ENCODE data around the gene PIWIL4. TPM values are rescaled to one million over a fixed set of nuclear protein-coding genes. Genes with fewer than 3 reads are reported as not detected.

Gene PIWIL4
- total and polyA plus RNA-seq, 9 of the 15 experiments (the other 6 are each of a cell fraction or from before 2014, with no cell fraction given): 6.3 to 17.0 (median 10.8) TPM

GRCh38 chr11:94574193-94574961 lies 7.2 kb downstream of the PIWIL4 start:
- no peaks in the 10 kb centered on the region for H4K20me1 ChIP-seq (replicated peaks; ENCODE audit: control insufficient read depth, insufficient read depth, low read length)
- FAIRE-seq (peak; percentile 78), DNase-seq (ENCODE audit: extremely low read depth in 1 of 4, low spot score in 3 of 4) (peak in 1 of 4 experiments; percentile 45), ATAC-seq (peak; percentile 79)
- H2AFZ ChIP-seq (ENCODE audit: low read depth, low read length): peak overlapping the region; percentile 37
- H3K27ac ChIP-seq (ENCODE audit: extremely low read depth, low read depth, low read length): no peak overlapping the region
- ChIA-PET POLR2A (interaction anchor here (1.3 kb wide), 1 partner anchor 17 kb away, joined by 3 read pairs; no protein-coding TSS in a partner anchor), CTCF (ENCODE audit: low intra/inter-chr PET ratio) (no interaction called here)
- intact Hi-C loops (cut with micrococcal nuclease) (no loop called here), in situ Hi-C loops (cut with MboI) (no loop called here)
- H3K4me2 ChIP-seq (ENCODE audit: insufficient read depth, low read length): peak overlapping the region; percentile 35; the same call in 1 of the 2 replicates
- no peaks in the 10 kb centered on the region for H3K9me3 ChIP-seq (replicated peaks; ENCODE audit: control insufficient read depth, insufficient read depth, low read depth, low read length)
- 0 out of 3 replicates have a peak, but pooled peaks cover 3% of the 10 kb centered on the region for H3K36me3 ChIP-seq (ENCODE audit: control insufficient read depth, insufficient read depth, low read length)
- H3K79me2 ChIP-seq (ENCODE audit: control insufficient read depth, insufficient read depth, low read length): peaks cover 4% of the 10 kb centered on the region; the same call in 1 of the 3 replicates
- no TSS peak for BruUV-seq (replicated peaks)
- H3K9me1 ChIP-seq (ENCODE audit: control insufficient read depth, insufficient read depth, low read length): no peaks in the 10 kb centered on the region
- H3K9ac ChIP-seq (ENCODE audit: insufficient read depth in 1 of 2, low read depth in 2 of 2, low read length in 2 of 2): 0 out of 4 replicates have a peak overlapping the region, but pooled peaks of 1 of the 2 experiments have one; percentile 55
- no peak overlapping the region for H3K4me3 ChIP-seq
- no peaks in the 10 kb centered on the region; a peak in 2 of 5 replicates for H3K27me3 ChIP-seq (ENCODE audit: control insufficient read depth in 2 of 2, insufficient read depth in 2 of 2, low read length in 2 of 2)
- 16% methylated on average over 13 of the region's 13 CpGs for WGBS (ENCODE audit: insufficient coverage, low coverage, missing lambda C conversion rate)
- H3K4me1 ChIP-seq (replicated peaks in 1 of 2; ENCODE audit: control insufficient read depth in 2 of 2, insufficient read depth in 2 of 2, low read length in 2 of 2): peaks cover 0 to 4% of the 10 kb centered on the region in 2 experiments; a peak in 3 of 5 replicates
- no peak for TF ChIP-seq ZNF212 (CRISPR knock-in tag; IDR thresholded peaks at IDR 0.05)
- TF ChIP-seq ZNF395 (CRISPR knock-in tag; IDR thresholded peaks at IDR 0.05): no peak
- TF ChIP-seq MAX (CRISPR knock-in tag; IDR thresholded peaks at IDR 0.05): 0 out of 2 replicates have a peak, but pooled peaks have one; percentile 23
- TF ChIP-seq CEBPB (tag; IDR thresholded peaks at IDR 0.05): peak; percentile 65; the same call in 1 of the 2 replicates
- peak; percentile 55 for TF ChIP-seq FOSL1 (tag; conservative IDR thresholded peaks at IDR 0.05)
- 0 out of 2 replicates have a peak, but pooled peaks have one; percentile 21 for TF ChIP-seq PTRF (tag; IDR thresholded peaks at IDR 0.05)
- TF ChIP-seq E2F8 (IDR thresholded peaks at IDR 0.05; ENCODE audit: low read depth, partially characterized antibody): no peak
- TF ChIP-seq TFAP4 (CRISPR knock-in tag; IDR thresholded peaks at IDR 0.05; ENCODE audit: borderline replicate concordance): peak; percentile 47; the same call in 1 of the 2 replicates
- TF ChIP-seq ZBTB2 (IDR thresholded peaks at IDR 0.05): no peak
- TF ChIP-seq MNT (conservative IDR thresholded peaks at IDR 0.05): peak in 1 of 2 experiments; percentile 45; a peak in 1 of 4 replicates
- TF ChIP-seq GTF2E2 (tag; IDR thresholded peaks at IDR 0.05): no peak
